ENCODE measurements around the gene HEMK1.

Gene HEMK1

DNA sequence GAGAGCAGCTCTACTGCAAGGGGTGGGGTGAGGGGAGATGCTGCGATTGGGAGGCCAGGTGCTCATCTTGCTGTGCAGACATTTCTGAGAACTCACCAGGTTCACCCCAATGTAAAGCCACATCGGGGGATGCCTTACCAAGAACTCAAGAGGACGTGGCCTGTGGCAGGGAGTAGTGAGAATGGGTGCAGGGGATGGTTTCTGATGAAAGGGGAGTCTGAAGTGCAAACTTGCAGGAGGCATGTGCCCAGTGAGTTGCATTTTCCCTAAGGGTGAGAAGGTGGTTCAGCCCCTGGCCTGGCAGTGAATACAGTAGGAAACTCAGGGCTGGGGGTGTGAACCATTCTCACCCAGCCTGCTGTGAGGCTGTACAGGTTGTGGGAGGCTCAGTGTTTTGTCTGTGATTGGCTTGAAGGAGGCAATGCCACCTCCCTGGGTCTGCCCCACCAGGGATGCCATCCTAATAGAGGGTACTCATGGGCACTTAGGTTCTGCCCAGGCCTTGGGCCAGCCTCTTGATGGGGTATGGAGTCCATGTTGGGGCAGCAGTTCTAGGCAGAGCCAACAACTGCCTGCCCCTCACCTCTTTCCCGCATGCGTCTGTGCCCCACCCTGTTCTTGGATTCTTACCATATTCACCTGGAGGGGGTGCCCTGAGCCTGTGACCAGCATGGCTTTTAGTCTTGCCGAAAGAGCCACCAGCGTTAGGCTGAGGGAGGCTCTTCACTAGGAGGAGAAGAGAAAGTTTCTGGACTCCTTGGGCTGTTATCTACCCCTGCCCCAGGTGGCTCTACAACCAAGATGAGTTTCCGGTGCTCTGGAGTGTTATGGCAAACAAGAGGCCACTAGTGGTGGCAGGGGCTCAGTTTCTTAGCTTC is 4.5 kb downstream of the HEMK1 start:
- DNase-seq (ENCODE audit: low spot score) = no peak

DNA sequence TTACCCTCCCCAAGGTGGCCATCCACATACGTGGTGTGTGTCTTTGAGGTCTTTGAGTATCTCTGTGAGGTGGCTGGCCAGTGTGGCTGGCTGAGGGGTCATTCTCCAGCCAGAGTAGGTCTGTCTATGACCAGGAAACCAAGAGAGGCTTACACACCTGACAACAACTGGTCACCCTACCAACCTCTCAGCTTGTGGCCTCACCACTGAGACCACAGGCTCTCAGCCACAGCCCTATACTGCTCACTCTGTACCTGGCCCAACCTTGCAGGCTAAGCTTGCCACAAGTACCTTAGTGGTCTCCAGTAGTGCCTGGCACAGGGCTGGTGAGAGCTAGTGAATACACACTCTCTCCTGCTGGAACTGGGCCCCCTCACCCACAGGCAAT is 5.1 kb downstream of the HEMK1 start:
- no peak for DNase-seq (ENCODE audit: low spot score)

DNA sequence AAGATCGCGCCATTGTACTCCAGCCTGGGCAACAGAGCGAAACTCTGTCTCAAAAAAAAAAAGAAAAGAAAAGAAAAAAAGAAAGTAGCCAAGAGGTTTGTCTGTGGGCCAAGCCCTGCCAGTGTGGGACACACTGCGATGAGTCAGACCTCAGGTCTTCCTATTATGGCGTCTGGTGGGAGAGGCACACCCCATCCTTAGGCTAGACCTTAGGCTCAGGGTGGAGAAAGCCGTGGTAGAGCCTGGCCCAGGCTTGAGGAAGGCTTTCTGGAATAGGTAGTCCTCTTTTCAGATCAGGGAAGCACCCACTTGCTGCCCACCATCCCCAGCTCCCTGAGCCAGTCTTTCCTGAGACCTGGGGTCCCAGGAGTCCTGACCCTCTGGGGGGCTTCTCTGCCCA is 6.0 kb downstream of the HEMK1 start:
- DNase-seq (ENCODE audit: low spot score) = peak; percentile 24

DNA sequence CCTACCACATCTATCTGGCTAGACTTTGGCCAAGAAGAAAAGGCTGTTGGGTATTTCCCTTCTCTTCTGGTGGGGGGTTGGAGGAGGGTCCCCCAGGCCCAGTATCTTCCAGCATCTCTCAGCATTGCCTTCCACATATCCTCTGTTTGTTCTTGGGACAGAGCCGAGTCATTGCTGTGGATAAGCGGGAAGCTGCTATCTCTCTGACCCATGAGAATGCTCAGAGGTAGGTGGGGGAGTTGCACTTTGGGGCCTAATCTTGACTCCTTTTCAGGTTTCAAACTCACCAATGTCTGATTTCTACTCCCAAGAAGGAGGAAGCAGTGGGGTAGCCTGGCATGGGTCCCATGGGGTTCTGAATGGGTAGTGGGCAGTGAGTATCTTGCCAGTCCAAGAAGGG is 8.0 kb downstream of the HEMK1 start:
- DNase-seq (ENCODE audit: low spot score) = no peak

DNA sequence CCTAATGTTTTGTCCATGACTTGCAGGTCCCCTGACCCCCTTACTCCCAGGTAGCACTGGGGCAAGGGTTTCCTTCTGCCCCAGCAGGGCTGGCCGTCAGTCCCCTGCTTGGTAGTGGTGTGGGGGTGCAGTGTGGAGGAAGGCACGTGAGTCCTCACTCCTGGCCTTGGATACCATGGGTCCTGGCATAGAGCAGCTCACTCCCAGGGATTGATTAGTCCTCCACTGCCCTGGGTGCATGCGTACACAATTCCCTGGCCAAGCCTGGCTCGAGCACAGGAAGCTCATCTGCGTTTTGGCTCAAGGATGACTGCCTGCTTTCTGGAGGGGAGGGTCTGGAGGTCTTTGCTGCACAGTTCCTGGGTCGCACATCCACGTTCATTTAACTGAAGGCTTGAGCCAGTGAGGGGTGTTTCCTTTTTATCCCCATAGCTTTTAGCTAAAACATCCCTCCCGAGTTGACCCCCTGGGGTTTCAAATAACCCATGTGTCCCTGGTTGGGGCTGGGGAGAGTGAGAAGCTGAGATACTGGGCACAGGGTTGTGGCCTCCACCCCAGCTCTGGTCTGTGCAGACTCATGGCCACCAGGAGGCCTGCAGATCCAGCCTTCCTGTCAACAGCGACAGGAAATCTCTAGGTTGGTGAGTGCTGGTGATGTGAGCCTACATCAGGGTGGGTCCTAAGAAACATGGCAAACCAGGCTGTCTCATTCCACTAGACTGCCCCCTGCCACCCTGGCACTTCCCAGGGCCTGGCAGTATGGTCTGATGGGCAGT is 11.5 kb downstream of the HEMK1 start:
- no peak for DNase-seq (ENCODE audit: low spot score)

DNA sequence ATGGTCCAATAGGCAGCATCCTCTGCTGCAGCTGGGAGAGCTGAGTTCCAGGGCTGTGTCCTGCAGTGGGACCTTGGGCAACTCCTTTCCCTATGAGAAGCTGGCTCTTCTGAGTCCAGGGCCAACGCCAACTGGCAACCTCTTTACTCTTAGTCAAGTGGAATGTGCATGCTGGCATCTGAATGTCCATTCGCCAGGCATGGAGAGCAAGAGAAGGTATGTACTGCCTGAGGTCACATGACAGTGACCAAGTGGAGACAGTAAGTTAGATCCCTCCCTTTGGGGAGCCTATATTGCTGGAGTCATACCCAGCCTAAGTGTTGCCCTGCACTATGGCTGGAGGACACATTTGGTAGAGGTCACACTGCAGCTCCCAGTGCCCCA is 12.1 kb downstream of the HEMK1 start:
- no peak for DNase-seq (ENCODE audit: low spot score)

DNA sequence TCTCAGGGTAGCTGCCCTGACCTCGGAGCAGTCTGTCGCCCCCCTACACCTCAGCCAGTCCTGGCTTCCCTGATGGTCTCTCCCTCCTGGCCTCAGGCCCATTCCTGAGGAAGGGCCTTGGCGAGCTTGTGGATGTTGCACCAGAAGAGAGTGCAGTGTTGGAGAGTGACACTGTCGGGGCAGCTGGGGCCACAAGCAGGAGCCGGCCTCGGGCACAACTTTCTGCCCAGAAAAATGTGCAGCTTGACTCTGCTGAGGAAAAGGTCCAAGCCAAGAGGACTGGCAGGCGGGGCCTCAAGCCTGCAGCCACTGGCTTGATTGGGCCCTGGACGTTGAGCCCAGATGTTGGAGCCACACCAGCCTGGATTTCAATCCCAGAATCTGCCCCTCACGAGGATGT is 12.8 kb downstream of the HEMK1 start:
- no peak for DNase-seq (ENCODE audit: low spot score)

DNA sequence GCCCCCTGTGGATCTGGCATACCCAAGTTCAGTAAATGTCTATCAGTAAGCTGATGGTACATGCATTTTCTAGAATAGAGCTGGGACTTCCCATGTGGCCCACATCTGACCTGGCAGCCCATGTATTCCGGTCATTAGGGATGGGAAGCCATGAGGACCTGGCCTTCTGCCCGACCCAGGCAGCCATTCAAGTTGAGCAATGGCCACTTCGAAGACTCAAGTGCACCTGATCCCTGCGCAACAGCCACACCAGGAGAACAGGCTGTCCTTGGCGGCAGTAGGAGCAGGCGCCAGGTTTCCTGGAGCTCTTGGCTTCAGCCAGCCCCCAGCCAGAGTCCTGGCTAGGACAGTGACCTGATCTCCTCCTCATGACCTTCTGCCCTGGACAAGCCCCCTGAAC is 14.6 kb downstream of the HEMK1 start:
- DNase-seq (ENCODE audit: low spot score) = no peak

DNA sequence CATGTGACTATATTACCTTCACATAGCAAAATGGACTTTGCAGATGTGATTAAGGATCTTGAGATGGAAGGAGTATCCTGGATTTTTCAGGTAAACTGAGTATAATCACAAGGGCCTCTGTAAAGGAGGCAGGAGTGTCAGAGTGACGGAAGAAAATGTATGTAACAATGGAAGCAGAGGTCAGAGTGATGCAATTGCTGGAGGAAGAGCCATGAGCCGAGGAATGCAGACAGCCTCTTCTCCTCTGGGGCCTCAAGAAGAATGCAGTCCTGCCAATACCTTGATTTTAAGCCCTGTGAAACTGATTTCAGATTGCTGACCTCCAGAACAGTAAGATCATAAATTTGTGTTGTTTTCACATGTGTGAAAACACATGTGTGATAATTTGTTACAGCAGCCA is 15.1 kb downstream of the HEMK1 start:
- no peak for DNase-seq (ENCODE audit: low spot score)

DNA sequence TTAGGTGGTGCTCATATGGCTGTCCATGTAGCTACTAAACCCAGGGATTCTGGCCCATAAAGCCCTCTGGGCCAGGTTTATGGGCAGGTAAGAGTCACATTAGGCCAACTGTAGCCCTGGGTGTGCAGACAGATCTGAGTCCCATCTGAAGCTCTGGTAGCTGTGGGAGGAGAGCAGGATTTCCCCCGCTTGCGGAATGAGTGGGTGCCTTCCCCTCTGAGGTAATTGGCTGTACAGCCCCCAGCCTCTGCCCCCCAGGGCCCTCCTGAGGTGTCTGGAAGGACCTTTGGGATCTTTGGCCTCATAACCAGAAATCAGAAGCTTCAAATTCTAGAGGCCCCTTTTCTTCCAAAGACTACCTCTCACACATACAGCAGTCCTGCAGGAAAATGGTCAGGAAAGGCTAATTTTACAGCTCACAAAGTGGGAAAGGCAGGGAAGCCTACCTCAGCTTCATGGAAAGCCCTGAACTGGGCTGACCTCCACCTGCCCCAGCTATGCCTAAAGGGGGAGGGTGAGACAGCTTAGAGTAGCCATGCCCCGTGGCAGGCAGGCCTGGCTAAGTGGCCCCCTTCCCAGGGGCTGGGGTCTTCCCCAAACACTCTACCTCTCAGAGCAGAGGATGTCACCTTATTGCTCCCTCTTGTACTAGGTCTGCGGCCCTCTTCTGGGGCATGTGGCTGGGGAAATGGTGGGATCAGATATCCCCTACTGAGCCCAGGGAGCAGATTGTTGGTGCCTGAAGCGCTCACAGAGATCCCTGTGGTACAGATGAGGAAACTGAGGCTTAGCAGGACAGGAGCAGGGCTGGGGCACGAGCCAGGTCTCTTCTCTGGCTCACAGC is 16.8 kb downstream of the HEMK1 start:
- DNase-seq (ENCODE audit: low spot score) = no peak

DNA sequence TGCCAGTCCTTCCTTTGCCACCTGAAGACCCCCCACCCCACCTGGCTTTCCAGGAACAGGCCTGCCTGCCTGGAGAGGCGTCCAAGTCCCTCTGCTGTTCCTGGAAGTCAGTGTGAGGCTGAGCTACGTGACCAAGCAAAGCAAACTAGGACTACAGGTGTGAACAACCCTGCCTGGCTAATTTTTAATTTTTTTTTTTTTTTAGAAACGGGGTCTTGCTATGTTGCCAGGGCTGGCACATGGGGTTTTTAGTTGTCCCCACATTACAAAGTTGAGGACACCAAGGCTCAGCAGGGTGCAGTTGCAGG is 17.4 kb downstream of the HEMK1 start:
- DNase-seq (ENCODE audit: low spot score) = no peak

DNA sequence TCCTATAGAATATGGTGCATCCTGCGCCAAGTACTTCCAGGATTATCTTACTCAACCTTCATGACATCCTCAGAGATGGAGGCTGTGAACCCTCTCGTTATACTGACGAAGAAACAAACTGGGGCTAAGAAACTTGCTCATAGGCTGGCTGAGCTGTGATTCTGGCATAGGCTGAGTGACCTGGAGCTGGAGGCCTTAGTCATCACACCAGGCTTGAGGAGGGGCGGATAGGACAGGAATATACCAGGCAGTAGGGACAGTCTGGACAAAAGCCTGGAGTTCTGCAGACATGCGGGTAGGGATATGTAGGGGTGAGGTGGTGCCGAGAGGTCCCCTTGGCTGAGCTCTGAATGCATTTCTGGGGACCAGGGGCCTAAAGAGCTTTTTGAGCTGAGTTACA is 18.1 kb downstream of the HEMK1 start:
- peak; percentile 18 for DNase-seq (ENCODE audit: low spot score)

DNA sequence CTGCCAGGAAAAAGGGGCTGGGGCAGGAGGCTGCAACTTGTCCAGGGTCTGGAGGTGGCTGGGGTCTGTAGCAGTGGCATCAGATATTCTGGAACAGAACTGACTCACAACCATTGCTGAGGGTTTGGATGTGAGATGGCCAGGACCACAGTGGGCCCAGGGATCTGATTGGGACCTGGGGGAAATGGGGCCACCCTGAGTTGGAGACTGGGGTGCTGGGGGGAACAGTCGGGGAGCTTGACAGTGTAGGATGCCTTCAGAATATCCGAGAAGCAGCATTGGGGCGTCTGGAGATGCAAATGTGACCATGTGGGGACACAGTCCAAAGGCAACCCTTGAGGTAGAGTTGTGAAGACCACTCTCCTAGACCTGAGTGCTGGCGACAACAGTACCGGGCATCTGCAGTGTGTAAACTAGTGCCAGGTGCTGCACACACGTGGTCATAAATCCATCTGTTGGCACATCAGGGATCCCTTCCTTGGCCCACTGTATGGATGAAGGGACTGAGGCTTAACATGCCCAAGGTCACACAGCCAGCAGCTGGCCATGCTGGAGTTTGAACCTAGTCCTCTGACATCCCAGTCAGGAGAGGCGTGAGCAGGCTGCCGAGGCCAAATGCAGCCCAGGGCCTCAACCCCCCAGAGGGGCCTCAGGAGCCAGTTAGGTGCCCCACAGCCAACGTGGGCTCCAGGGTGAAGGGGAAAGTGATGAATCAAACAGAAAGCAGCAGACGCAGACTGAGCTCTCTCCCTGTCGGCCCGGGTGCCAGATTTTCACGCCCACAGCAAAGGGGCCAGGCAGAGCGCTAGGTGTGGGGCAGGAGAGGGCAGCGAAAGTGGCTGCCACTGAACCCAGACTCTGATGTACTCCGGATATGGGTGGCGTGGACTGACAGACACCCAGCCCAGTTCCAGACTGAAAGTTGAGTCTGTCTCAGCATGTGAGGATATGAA is 18.8 kb downstream of the HEMK1 start:
- no peak for DNase-seq (ENCODE audit: low spot score)

DNA sequence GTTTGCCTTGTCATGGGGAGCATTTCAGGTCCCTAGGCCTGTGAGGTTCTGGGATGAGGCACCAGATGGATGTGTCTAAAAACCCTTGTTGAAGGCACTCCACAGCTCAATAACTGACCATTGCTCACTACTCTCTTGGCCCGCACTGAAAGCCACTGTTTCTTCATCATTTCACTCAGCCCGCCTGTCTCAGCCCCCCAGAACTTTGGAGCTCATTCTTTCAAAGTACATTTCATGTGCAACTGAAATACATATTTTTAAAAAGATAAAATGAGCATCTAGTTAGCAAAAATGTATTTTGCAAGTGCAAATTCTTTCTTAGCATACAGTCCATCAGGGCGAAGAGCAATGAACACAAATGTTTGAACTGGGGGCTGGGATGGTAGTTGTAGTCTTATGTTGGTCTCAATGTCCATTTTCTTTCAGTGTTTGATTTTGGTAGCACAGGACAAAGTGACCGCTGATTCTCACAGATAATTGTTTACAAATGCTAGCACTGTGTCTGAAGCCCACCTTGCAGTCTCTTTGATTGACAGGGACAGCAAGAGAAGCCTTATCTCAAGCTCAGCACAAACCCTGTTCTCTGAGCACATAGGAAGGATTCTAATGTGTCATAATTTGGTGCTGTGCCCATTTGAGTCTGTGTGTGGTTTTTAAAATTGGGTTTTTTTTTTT is 19.6 kb downstream of the HEMK1 start:
- DNase-seq (ENCODE audit: low spot score) = peak; percentile 25

DNA sequence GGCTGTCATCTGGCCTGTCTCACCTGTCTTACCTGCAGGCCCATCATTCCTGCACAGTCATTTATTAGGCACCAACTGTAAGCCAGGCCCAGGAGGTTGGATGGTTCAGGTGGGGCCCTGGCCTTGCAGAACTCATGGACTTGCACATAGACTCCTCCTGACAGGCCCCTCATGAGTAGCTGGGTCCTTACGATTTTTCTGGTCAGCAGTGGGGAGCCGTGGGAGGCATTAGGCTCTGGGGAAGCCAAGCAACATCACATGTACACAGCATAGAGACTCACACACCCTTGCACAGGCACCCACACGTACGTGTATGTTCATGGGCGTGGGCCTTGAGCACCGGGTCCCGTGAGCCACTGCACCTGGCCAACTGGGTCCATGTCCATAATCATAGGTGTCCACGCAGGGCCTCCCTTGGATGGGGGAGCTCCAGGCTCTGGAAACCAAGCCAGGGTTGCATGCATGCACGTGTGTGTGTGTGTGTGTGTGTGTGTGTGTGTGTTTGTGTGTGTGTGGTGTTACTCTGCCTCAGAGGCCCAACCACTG is 21.9 kb downstream of the HEMK1 start:
- DNase-seq (ENCODE audit: low spot score) = no peak

DNA sequence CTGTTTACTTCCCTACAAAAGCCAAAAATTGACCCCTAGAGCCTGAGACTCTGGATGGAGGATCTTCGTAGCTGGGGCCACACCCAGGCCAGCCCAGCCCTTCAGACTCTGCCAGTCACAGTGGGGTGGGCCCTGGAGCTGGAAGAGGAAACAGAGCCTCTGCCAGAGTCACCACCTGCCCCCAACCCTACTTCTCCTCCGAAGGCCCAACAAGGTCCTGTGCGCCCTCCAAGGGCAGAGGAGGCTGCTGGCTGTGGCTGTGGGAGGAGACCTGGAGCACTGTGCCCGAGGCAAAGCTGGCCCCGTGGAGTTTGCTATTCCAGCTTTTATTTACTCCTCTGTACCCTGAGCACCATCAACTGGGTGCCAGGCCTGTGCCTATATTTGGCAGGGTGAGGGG is 23.2 kb downstream of the HEMK1 start:
- DNase-seq (ENCODE audit: low spot score) = no peak

DNA sequence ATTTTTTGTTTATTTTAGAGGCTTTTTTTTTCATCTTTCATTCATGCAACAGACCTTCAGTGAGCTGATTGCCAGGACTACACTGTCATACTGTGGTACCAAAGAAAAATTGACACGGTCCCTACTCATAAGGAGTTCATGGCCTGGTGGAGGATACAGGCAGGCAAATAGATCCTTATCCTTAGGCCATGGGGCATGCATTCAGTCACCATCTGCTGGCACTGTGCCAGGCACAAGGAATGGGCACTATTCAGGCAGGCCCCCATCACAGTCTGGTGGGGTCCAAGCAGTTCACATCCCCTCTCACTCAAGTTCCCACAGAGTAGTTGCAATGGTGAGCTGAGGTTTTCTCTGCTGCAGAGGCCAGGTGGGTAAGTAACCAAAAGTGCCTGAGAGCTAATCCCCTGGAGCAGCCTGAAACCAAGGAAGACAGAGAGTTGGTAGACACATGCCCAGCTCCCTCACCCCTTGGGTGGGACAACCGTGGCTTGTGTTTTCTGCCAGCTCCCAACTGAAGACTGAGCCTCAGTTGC is 25.0 kb downstream of the HEMK1 start:
- DNase-seq (ENCODE audit: low spot score) = no peak

DNA sequence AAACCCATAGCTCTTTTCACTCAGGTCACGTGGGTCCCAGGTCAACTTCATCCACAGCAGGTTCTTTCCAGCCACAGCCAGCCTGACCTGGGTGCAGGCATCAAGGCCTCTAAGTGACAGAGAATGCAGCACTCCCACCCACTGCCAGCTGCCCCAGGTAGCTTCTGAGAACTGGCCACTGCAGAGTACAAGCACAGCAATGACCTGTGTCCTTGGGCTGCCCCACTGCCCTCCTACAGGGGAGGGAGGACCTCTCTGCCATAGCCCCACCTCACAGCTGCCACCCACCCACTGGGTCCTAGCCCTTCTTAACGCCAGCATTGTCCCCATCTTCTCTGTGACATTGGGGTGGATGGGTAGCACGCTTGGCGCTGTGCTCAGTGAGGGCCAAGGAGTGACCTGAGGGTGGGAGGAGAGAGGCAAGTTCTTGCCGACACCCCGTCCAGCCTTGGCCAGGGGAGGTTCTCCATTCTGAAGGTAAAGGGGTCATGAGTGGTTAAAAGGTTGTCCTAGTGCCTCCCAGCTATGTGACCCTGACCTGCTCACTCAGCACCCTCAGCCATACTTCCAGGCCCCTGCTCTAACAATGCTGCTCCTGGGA is 29.9 kb downstream of the HEMK1 start:
- no peak for DNase-seq (ENCODE audit: low spot score)

DNA sequence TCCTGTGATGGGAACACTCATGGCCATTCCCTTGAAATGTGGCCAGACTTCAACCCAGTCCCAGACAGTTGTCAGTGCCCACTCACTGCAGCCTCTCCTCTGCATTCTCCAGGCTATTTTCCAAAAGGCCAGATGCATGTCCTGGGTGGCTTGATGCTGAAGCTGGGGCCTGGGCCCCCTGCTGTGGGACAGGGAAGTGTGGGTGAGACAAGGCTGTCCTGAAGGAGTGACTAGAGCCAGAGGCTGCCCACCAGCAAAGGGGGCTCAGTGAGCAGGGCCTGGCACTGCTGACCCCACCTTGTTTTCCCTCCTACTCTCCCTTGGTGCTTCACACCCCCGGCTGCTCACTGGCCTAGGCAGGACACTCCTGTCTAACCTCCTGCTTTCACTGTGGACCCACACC is 30.4 kb downstream of the HEMK1 start:
- no peak for DNase-seq (ENCODE audit: low spot score)

DNA sequence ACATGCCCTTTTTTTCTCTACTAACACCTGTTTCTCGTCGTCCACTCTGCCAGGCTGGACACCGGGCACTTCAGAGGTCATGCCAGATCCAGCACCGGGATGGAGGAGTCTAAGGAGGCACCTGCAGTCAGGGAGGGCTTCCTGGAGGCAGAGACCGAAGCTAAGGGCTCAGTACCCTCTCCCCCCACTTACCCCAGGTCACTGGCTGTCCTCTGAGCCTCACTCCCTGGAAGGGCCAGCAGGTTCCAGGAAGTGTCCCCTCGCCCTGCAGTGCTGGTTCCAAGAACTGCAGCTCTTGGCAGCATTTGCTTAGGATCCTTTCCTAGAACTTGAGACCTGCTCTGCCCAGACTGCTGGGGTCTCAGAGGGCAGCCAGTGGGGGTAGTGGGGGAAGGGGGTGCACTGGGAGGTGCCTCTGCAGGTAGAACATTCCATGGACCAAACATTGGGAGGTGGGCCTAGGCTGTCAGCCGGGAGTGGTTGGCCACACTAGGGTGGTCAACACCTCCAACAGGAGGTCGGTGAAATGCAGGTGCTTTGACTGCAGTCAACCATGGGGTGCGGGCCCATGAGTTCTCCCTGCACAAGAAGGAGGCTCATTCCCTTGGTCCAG is 30.9 kb downstream of the HEMK1 start:
- DNase-seq (ENCODE audit: low spot score) = no peak
